GM19193 (cell line): Measurements from ENCODE around the gene EMB.

Experiments used
- POLR2A ChIP-seq: IDR thresholded peaks from 4 replicates; pipeline ENCODE4 v1.6.1; 2011; ENCODE audit not compliant: insufficient read depth, insufficient read length; ENCODE audit errors: extremely low read depth

Gene EMB

DNA sequence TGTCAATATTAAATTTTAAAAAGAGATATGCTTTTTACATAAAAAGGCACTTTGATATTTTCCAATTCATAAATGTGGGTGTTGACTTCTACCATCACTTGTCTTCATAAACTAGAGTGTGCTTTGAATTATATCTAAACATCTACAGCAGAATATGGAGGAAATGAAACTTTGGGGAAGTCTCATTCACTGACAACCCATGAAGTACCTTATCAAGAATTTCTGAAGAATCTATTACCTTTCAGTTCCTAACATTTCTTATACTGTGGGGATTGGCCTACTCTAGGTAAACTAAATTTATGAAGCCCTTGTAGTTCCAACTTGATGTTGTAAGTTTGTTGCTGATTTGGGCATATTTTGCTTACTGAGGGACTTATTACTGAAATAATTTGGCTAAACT, 81.9 kb downstream of the EMB start:
- TF ChIP-seq POLR2A, result no peak

DNA sequence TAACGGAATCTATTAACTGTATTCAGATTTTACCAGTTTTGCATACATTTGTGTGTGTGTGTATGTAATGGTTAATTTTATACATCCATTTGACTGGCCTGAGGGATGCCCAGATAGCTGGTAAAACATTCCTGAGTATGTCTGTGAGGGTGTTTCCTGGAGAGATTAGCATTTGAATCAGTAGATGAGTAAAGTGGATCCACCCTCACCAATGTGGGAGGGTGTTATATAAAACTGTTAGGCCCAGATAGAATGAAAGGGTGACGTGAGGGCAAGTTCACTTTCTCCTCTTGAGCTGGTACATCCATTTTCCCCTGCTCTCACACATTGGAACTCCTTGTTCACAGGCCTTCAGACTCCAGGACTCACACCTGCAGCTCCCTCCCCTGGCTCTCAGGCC, 88.7 kb downstream of the EMB start:
- TF ChIP-seq POLR2A, result no peak
